ENCODE measurements around the gene GLRX.
"Not testable (repeated sequence)": the region's sequence is repeated elsewhere in the genome, so short reads cannot be mapped to it uniquely, and the experiment has no call there.

Gene GLRX

GRCh38 chr5:95852567-95852966 lies 30.0 kb upstream of the GLRX start:
- no peak for DNase-seq

- DNase-seq = not testable (repeated sequence)
These were observed 28.6 kb upstream of the GLRX start for GRCh38 chr5:95851141-95851540.

- peak in 2 of 4 experiments; percentile 55 to 57 for DNase-seq
These were observed 27.9 kb upstream of the GLRX start for GRCh38 chr5:95850391-95850894.

GRCh38 chr5:95848701-95849100 lies 26.2 kb upstream of the GLRX start:
- DNase-seq = no peak

- no peak for DNase-seq
These were observed 24.7 kb upstream of the GLRX start for GRCh38 chr5:95847261-95847592.

GRCh38 chr5:95846554-95847260 lies 24.2 kb upstream of the GLRX start:
- DNase-seq = peak; percentile 79 to 90 (median 82)

GRCh38 chr5:95845391-95845790 lies 22.9 kb upstream of the GLRX start:
- DNase-seq = peak in 2 of 4 experiments; percentile 31 to 39

GRCh38 chr5:95843733-95844223 lies 21.3 kb upstream of the GLRX start:
- DNase-seq = peak in 3 of 4 experiments; percentile 73 to 82 (median 81)

- DNase-seq = peak; percentile 91 to 98 (median 95)
These were observed 20.5 kb upstream of the GLRX start for GRCh38 chr5:95842854-95843544.

- DNase-seq = peak; percentile 82 to 96 (median 88)
These were observed 19.6 kb upstream of the GLRX start for GRCh38 chr5:95841914-95842812.

- peak; percentile 39 to 80 (median 68) for DNase-seq
These were observed 18.6 kb upstream of the GLRX start for GRCh38 chr5:95840956-95841705.

GRCh38 chr5:95839658-95840057 lies 17.1 kb upstream of the GLRX start:
- no peak for DNase-seq

GRCh38 chr5:95838556-95838955 lies 16.0 kb upstream of the GLRX start:
- DNase-seq = no peak

GRCh38 chr5:95838001-95838520 lies 15.5 kb upstream of the GLRX start:
- DNase-seq = no peak

- no peak for DNase-seq
These were observed 15.0 kb upstream of the GLRX start for GRCh38 chr5:95837492-95837891.

GRCh38 chr5:95836971-95837370 lies 14.4 kb upstream of the GLRX start:
- DNase-seq = not testable (repeated sequence)

GRCh38 chr5:95836544-95836943 lies 14.0 kb upstream of the GLRX start:
- no peak for DNase-seq

- DNase-seq = peak; percentile 47 to 74 (median 61)
These were observed 13.3 kb upstream of the GLRX start for GRCh38 chr5:95835682-95836385.

- no peak for DNase-seq
These were observed 10.1 kb upstream of the GLRX start for GRCh38 chr5:95832664-95833063.

GRCh38 chr5:95830226-95830625 lies 7.7 kb upstream of the GLRX start:
- no peak for DNase-seq

- DNase-seq = peak in 3 of 4 experiments; percentile 40 to 49 (median 46)
These were observed 5.3 kb upstream of the GLRX start for GRCh38 chr5:95827892-95828246.
